Neural crest cell (in vitro differentiated cells): ENCODE measurements around the gene ATP9A. TPM values are rescaled to one million over a fixed set of nuclear protein-coding genes. Genes with fewer than 3 reads are reported as not detected.
"Not testable (repeated sequence)": the region's sequence is repeated elsewhere in the genome, so short reads cannot be mapped to it uniquely, and the experiment has no call there.

Source experiments
- DNase-seq: peaks from one replicate; pipeline ENCODE4 v3.0.0; 2021; ENCODE audit warnings: low read depth, mixed read lengths, low spot score
- H3K27ac Mint-ChIP-seq: one replicate; pipeline ENCODE4 v1.8.0; 2021; ENCODE audit warnings: mild to moderate bottlenecking, mixed read lengths; ENCODE audit not compliant: unreplicated experiment
- H3K27me3 Mint-ChIP-seq: 2 replicates; pipeline ENCODE4 v1.8.0; 2021; ENCODE audit warnings: low read depth, mild to moderate bottlenecking, mixed read lengths
- H3K36me3 Mint-ChIP-seq: 2 replicates; pipeline ENCODE4 v1.8.0; 2021; ENCODE audit warnings: low read depth, mild to moderate bottlenecking, mixed read lengths
- H3K4me1 Mint-ChIP-seq: 2 replicates; pipeline ENCODE4 v1.8.0; 2021; ENCODE audit warnings: mixed read lengths
- H3K4me3 Mint-ChIP-seq: one replicate; pipeline ENCODE4 v1.8.0; 2021; ENCODE audit warnings: mild to moderate bottlenecking, mixed read lengths
- H3K9me3 Mint-ChIP-seq: 2 replicates; pipeline ENCODE4 v1.8.0; 2021; ENCODE audit warnings: mixed read lengths
- total RNA-seq: library from RNA; stranded (reverse); gene quantifications from 2 replicates; pipeline ENCODE4 v1.2.1, GENCODE V29; 2021
- TF ChIP-seq, protein P1 (sequence below): fragments of 200-600 bp; sonication (generic); conservative IDR thresholded peaks from 2 replicates; pipeline ENCODE4 v1.5.0; 2021; ENCODE audit warnings: antibody characterized with exemption, mild to moderate bottlenecking

ATP9A gene
- total RNA-seq, 1 donor from 2014 or later: 39.0 TPM

DNA sequence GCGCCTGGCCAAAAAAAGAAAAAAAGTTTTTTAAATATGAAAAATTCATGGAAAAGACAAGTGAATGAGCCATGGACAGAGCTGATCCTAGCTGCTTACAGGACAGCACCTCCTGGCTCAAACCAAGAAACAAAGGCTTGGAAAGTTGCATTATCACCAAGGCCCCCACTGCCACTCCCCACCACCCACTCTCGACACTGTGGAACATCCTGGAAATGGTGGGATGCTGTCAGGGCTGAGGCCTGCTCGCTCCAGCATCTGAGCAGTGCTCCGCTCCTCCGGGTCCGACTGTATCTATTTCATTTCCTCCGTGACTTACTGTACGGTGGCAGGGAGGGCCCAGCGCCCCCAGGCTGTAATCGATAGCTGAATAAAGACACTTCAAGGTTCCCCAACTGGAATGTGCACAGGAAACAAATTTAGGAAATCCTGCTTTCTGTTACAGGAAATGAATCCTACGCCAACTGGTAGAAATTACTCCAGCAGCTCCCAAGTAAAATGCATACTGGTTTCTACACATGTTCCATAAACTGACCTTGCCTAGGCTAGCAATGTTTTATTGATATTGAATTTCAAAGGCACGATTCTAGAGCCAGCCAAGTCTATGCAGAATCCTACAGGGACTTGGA lies 116.2 kb downstream of the ATP9A start:
- H3K4me1 Mint-ChIP-seq: peaks cover 16% of the 10 kb centered on the region
- no peaks in the 10 kb centered on the region for H3K9me3 Mint-ChIP-seq
- H3K27me3 Mint-ChIP-seq: no peaks in the 10 kb centered on the region
- peak overlapping the region; percentile 64 for H3K27ac Mint-ChIP-seq
- peaks cover 5% of the 10 kb centered on the region for H3K36me3 Mint-ChIP-seq
- no peak for DNase-seq
- H3K4me3 Mint-ChIP-seq: no peak overlapping the region
- TF ChIP-seq, protein P1, sequence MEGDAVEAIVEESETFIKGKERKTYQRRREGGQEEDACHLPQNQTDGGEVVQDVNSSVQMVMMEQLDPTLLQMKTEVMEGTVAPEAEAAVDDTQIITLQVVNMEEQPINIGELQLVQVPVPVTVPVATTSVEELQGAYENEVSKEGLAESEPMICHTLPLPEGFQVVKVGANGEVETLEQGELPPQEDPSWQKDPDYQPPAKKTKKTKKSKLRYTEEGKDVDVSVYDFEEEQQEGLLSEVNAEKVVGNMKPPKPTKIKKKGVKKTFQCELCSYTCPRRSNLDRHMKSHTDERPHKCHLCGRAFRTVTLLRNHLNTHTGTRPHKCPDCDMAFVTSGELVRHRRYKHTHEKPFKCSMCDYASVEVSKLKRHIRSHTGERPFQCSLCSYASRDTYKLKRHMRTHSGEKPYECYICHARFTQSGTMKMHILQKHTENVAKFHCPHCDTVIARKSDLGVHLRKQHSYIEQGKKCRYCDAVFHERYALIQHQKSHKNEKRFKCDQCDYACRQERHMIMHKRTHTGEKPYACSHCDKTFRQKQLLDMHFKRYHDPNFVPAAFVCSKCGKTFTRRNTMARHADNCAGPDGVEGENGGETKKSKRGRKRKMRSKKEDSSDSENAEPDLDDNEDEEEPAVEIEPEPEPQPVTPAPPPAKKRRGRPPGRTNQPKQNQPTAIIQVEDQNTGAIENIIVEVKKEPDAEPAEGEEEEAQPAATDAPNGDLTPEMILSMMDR: no peak

DNA sequence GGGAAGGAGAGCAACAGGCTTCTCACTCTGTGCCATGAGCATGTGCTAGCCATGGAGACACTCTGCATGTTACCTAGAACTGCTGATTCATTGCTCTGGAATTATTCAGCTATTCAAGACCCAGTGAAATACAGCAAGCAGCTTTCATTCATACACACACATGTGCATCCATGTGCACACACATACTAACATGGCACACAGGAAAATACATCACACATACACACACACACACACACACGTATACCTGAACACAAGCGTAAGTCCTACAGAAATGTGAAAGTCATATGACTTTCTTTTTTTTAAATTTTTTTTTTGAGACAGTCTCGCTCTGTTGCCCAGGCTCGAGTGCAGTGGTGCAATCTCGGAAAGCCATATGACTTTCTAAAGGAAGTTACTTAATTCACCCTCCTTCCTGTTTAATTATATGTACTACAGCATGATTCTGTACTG lies 117.5 kb downstream of the ATP9A start:
- no peak for DNase-seq
- no peaks in the 10 kb centered on the region for H3K9me3 Mint-ChIP-seq
- no peaks in the 10 kb centered on the region for H3K27me3 Mint-ChIP-seq
- H3K36me3 Mint-ChIP-seq: peaks cover 5% of the 10 kb centered on the region
- H3K4me1 Mint-ChIP-seq: peaks cover 16% of the 10 kb centered on the region
- H3K27ac Mint-ChIP-seq: peak overlapping the region; percentile 83
- TF ChIP-seq, protein P1: no peak
- H3K4me3 Mint-ChIP-seq: no peak overlapping the region

DNA sequence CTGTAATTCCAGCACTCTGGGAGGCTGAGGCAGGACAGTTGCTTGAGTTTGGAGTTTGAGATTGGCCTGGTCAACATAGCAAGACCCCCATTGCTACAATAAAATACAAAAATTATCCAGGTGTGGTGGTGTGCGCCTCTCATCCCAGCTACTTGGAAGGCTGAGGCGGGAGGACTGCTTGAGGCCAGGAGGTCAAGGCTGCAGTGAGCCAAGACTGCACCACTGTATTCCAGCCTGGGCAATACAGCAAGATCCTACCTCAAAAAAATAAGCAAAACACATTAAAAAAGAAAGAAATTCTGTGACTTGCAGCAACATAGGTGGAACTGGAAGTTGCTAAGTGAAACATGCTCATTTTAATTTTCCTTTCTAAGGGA lies 119.6 kb downstream of the ATP9A start:
- Mint-ChIP-seq H3K36me3 (no peaks in the 10 kb centered on the region), H3K4me3 (no peak overlapping the region), H3K9me3 (no peaks in the 10 kb centered on the region), H3K27me3 (no peaks in the 10 kb centered on the region), H3K27ac (no peak overlapping the region), H3K4me1 (peaks cover 17% of the 10 kb centered on the region)
- TF ChIP-seq, protein P1: no peak
- no peak for DNase-seq

- Mint-ChIP-seq H3K36me3 (no peaks in the 10 kb centered on the region), H3K4me1 (peaks cover 23% of the 10 kb centered on the region), H3K4me3 (no peak overlapping the region), H3K27me3 (no peaks in the 10 kb centered on the region), H3K9me3 (no peaks in the 10 kb centered on the region), H3K27ac (no peak overlapping the region)
- DNase-seq: no peak
- TF ChIP-seq, protein P1: no peak
Observed at GRCh38 chr20:51647674-51648570, 120.3 kb downstream of the ATP9A start.

- DNase-seq, H3K27me3 Mint-ChIP-seq, H3K36me3 Mint-ChIP-seq, H3K9me3 Mint-ChIP-seq, H3K27ac Mint-ChIP-seq: not testable (repeated sequence)
- Mint-ChIP-seq H3K4me3 (peak overlapping the region; percentile 10), H3K4me1 (peaks cover 18% of the 10 kb centered on the region)
Observed at GRCh38 chr20:51643810-51644209, 124.4 kb downstream of the ATP9A start.

DNA sequence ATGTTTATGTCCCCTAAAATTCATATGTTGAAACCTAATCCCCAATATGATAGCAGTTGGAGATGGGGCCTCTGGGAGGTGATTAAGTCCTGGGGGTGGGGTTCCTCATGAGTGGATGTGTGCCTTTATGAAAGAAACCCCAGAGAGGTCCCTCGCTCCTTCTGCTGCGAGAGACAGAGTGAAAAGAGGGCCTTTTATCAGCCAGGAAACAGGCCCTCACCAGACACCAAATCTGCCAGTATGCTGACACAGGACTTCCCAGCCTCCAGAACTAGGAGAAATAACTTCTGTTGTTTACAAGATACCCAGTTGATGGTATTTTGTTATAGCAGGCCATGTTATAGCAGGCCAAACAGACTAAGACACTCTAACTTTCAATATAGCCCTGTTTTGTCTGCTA lies 124.8 kb downstream of the ATP9A start:
- TF ChIP-seq, protein P1: no peak
- Mint-ChIP-seq H3K36me3 (no peaks in the 10 kb centered on the region), H3K27ac (no peak overlapping the region), H3K4me3 (peak overlapping the region; percentile 10), H3K27me3 (no peaks in the 10 kb centered on the region), H3K4me1 (peaks cover 18% of the 10 kb centered on the region), H3K9me3 (no peaks in the 10 kb centered on the region)
- no peak for DNase-seq
